Ishikawa (cell line): ENCODE measurements around the gene SPINT2.

Experiments
- EP300 ChIP-seq: IDR thresholded peaks from 2 replicates; pipeline ENCODE4 v1.6.1; 2012; ENCODE audit warnings: borderline replicate concordance
- MAX ChIP-seq: IDR thresholded peaks from 2 replicates; pipeline ENCODE4 v1.6.1; 2012
- REST ChIP-seq: IDR thresholded peaks from 2 replicates; pipeline ENCODE4 v1.6.1; 2012; ENCODE audit warnings: low read depth, mild to moderate bottlenecking
- TEAD4 ChIP-seq: IDR thresholded peaks from 2 replicates; pipeline ENCODE4 v1.6.1; 2012
- USF1 ChIP-seq: IDR thresholded peaks from 2 replicates; pipeline ENCODE4 v1.6.1; 2012

- TF ChIP-seq MAX (no peak), EP300 (no peak), TEAD4 (no peak), USF1 (no peak), REST (no peak)
Measured at GRCh38 chr19:38284422-38284821, 20.0 kb downstream of the SPINT2 start.
